GM19099 (cell line): ENCODE data around the gene UMODL1.

Experiments used
- POLR2A ChIP-seq: IDR thresholded peaks from 3 replicates; pipeline ENCODE4 v1.6.1; 2011; ENCODE audit warnings: low read depth; ENCODE audit not compliant: insufficient read length; ENCODE audit errors: extremely low read depth

The UMODL1 gene

GRCh38 chr21:42132183-42132582, 61.1 kb downstream of the UMODL1 start:
- no peak for TF ChIP-seq POLR2A

GRCh38 chr21:42133131-42133530, 62.0 kb downstream of the UMODL1 start:
- no peak for TF ChIP-seq POLR2A

DNA sequence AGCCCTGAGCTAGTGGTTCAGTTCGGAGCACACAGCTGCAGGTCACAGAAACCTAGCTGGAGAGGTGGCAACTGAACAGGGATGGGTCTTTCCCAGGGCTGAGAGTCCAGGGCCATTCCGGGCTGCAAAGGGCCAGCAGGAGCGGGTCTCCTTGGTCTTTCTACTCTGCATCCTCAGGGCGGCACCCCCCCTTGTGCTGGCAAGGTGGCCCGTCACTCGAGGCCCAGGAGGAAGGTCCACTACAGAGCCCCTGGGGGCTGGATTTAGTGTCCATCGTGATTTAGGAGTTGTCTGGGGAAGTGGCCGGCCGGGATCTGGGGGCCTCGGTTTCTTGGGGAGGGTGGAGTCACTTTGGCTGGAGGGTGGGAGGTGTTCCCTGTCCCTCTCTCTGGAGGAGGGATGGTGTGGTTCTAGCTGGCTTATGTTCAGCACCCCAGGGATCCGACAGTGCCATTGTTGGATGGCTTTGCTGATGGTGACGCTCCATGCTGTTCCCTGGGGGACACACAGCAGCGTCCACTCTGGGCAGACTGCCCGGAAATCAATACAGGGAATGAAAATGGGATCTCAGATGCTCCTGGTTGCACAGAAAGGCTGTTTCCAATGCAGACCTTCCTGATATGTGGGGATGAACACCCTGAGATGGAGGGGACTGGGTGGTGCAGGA, 64.4 kb downstream of the UMODL1 start:
- no peak for TF ChIP-seq POLR2A

GRCh38 chr21:42137191-42137904, 66.2 kb downstream of the UMODL1 start:
- TF ChIP-seq POLR2A: no peak

DNA sequence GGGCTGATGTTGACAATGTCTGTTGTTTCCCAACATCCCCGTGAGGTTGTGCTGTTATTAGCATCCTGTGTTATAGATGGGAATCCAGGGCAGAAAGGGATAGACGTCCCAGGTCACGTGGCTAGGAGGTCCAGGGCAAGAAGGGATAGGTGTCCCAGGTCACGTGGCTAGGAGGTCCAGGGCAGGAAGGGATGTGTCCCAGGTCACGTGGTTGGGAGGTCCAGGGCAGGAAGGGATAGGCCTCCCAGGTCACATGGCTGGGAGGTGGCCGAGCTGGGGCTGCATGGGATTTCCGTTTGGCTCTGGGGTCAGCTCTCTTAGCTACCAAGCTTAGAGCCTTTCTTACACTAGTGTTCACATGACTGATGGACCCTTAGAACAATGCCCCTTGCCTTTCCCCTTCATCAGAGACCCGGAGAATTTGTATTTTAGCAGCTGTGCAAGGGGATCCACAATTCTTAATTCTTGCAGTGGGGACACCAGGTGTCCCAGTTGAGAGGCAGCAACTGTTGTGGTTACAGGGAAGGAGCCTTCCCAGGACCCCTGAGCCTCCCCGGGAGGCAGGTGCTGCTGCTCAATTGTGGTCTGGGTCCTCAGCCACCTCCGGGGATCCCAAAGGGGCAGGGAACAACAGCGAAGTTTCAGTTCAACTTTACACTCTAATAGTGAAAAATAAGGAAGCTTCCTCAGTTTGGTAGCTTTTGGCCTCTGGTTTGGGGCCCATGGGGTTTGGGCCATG, 69.2 kb downstream of the UMODL1 start:
- TF ChIP-seq POLR2A: no peak

- TF ChIP-seq POLR2A: no peak
These were observed 70.5 kb downstream of the UMODL1 start for GRCh38 chr21:42141643-42142042.

DNA sequence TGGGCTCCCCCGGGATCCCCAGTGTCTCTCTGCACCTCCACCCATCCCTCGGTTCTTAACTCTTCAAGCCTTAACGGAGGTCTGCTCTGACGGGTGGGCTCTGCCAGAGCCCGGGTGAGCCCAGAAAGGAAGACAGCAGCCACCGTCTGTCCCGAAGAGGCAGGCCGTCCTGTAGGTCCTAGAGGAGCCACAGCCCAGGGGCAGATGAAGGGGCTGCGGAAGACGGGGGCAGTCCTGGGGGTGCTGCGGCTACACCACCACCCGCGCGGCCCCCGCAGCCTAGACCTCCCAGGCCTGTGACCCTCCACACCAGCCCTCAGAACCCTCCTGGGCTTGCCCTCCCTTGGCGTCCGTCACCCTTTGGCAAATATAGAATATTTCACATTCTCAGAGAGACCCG, 71.0 kb downstream of the UMODL1 start:
- no peak for TF ChIP-seq POLR2A

DNA sequence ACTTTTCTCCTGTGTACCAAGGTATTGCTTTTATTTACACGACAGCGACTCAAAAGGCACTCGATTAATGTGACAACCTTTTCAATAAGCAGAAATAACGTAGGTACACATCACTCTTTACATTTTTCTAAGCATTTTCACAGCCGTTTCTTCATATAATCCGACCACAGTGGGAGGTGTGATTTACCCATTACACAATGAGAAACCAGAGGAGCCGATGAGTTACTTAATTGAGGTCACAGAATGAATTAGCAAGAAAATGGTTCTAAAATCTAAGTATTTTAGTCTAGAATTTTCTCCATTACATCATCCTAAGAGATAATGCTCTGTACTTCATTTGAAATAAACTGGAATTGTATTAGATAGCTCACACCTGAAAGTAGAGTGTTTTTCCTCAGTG, 71.5 kb downstream of the UMODL1 start:
- TF ChIP-seq POLR2A: no peak

DNA sequence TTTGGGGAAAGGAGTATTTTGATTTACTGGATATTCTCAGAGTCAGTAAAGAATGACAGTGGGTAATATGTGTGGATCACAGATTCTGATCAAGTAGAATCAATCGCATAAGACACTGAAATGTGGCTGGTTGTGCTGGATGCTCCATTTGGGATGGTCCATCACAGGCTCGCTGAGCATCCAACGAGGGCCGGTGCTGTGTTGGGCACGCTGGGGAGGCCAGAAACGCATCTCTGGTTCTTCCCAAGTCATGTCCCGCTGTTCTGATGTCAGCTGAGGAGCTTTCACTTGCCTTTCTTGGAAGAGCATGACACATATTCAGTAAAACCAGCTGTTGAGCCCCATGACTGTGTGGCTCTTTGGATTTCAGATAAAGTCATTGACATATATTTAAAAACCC, 72.0 kb downstream of the UMODL1 start:
- no peak for TF ChIP-seq POLR2A

DNA sequence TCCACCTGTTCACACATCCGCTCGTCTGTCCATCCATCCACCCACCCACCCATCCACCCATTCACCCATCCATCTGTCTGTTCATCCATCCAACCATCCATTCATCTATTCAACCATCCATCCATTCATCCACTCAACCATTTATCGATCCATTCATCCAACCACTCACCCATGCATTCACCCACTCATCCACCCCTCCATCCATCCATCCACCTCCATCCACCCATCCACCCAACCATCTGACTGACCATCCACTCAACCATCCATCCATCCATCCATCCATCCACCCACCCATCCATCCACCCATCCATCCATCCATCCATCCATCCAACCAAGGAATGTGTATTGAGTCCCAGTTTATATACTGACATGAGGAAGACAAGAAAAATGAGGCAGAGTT, 73.1 kb downstream of the UMODL1 start:
- no peak for TF ChIP-seq POLR2A

- no peak for TF ChIP-seq POLR2A
These were observed 73.8 kb downstream of the UMODL1 start for GRCh38 chr21:42144679-42145568.

DNA sequence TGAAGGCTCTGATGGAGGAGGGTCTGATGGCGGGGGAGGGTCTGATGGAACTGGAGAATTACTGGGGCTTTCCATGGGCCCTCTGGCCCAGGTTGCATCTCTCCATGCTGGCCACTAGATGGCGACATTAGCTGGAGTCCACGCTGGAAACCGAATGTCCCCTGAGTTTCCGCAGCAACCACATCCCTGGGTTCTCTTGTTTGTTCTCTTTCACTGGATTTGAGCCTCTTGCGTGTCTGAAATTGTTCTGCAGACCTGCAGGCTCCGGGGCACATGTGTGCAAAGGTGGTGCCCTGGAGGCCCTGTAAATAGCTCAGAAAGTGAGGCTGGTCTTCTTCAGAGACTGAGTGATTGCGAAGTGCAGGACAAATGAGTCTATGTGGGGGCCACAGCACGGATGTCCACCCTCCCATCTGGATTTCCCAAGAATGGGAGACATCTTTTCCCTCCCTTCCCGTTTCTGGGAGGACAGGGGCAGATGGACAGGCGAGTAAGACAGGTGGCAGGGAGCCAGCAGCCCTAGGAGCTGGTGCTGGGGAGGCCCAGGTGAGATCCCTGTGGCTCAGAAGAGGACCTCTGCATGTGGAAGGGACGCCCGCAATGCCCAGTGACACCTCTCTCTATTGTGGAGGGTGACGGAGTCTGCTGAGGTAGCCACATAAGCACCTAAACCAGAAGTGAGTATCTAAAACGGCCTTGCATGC, 74.6 kb downstream of the UMODL1 start:
- TF ChIP-seq POLR2A: no peak

DNA sequence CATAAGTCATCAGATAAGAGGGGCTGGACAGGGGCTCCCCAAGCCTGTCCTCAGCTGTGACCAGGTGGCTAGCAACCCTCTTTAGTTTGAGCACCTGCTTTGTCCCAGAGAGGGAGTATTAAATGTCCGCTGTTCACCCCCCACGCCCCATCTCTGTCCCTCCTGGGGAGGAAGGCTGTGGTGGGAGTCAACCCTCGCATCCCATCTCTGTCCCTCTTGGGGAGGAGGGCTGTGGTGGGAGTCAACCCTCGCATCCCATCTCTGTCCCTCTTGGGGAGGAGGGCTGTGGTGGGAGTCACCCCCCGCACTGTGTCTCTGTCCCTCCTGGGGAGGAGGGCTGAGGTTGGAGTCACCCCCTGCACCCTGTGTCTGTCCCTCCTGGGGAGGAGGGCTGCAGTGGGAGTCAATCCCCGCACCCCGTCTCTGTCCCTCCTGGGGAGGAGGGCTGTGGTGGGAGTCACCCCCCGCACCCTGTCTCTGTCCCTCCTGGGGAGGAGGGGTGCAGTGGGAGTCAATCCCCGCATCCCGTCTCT, 75.2 kb downstream of the UMODL1 start:
- no peak for TF ChIP-seq POLR2A

DNA sequence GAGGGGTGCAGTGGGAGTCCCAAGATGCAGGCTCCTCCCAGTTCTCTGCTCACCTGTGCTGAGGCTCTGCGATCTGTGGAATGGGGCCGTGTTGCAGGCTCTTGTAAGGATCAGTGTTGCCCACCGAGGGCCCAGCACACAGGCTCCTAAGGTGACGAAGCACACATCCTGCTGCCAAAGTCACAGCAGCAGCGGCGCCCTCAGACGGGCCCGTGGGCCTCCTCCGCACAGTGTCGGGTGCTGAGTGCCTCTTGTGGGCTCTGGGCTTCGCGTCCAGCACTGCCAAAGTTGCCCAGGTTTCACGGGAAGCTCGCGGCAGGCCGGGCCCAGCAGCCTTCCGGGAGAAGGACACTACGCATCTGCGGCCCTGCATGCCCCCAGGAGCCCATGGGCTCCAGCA, 75.7 kb downstream of the UMODL1 start:
- TF ChIP-seq POLR2A: no peak
